Head of caudate nucleus (tissue), 42 donors: ENCODE data around the gene KCTD15.

Experiments
- DNase-seq, 42 donors: peaks; one replicate each; pipeline versions ENCODE4 v3.0.0 to v3.0.0-alpha.2; 2020 to 2021; ENCODE audit warnings: mixed read lengths in 7 of 42
- intact Hi-C: fragments of 100-400 bp; cut with DNase I; formaldehyde crosslinking; loops from one replicate; pipeline ENCODE4 v1.15.0; 2022

Gene KCTD15

DNA sequence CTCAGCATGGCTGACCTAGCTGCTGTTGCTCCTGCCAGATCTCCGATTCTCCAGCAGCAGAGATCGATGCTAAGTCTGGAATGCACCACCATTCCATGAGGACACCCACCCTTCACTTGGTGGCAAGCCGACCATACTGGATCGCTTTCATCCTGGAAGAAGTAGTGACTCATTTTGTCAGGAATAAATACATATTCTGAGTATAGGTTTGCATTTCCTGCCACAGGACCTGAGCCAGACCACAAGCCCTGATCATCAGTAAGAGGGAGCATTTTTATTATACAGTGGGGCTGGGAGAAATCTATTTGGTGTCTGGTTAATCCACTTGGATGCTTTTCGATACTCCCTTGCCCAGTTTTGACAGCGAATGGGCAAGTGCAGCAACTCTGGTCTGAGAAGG is 10.9 kb upstream of the KCTD15 start:
- no peak for DNase-seq
- intact Hi-C loops: loop anchor here (10.0 kb wide), 1 partner anchor 219 kb away; no protein-coding TSS in a partner anchor

DNA sequence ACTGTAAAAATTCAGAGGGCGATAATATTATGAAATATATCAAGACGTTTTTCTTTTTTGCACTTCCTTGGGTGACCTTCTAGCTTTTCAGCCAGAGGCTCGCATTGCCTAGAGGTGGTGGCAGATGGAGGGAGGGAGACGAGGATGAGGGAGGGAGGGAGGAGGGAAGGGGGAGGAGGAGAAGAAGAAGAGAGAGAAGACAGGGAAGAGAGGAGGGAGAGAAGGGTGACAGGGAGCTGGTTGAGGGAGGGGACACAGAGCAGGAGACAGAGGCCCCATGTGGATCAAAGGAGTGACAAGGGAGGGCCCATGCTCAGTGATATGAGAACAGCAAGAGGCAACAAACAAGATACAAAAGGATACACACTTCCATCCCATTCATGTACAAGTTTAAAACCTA is 8.0 kb upstream of the KCTD15 start:
- intact Hi-C loops: loop anchor here (10.0 kb wide), 1 partner anchor 216 kb away; no protein-coding TSS in a partner anchor
- no peak for DNase-seq

DNA sequence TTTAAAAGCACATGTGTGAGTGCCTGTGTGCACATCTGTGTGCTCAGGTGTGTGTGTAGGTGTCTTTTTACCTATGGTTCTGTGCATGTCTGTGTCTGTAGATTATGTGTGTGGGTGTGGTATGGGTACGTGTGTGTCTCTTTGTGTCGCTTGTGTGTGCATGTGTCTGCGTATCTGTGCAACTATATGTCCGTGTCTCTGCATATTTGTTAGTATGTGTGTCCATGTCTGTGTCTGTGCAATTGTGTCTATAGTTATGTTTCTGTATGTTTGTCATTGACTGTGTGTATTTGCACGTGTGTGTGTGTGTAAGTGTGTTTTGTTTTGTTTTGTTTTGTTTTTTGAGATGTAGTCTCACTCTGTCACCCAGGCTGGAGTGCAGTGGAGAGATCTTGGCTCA is 7.3 kb upstream of the KCTD15 start:
- intact Hi-C loops: loop anchor here (10.0 kb wide), 1 partner anchor 215 kb away; no protein-coding TSS in a partner anchor

DNA sequence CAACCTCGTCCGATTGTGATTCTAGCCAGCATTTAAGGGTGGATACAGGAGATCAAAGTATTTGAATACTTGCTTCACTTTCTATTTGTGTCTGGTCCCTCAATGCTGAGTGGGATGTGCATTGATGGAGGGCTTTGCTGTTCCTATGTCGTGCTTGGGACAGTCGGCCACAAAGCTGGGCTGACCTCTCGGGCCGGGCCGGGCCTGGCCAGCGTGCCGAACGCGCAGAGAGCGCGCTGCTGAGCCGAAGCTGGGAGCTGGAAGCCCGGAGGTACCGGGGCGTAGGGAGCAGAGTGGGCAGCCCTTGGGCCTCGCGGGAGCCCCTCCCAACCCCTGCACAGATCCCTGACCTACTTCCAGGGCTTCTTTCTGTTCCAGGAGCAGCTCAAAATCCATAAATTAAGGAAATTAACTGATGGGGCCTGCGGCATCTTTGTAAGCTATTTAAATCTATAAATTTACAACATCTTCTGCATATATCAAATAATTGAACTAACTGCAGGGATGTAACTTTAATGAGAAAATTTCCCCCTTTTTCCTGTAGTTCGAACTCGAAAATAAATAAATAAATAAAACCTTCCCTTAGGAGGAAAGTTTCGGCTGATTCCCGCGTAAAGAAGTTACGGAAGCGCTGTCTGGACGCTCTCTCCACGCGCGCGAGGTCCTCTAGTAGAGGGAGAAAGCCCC is 1.8 kb upstream of the KCTD15 start:
- intact Hi-C loops: no loop called here
- peak in 1 of 42 donors; percentile 16 for DNase-seq

More for the DNA sequence above, 7.3 kb upstream of the KCTD15 start:
- no peak for DNase-seq

DNA sequence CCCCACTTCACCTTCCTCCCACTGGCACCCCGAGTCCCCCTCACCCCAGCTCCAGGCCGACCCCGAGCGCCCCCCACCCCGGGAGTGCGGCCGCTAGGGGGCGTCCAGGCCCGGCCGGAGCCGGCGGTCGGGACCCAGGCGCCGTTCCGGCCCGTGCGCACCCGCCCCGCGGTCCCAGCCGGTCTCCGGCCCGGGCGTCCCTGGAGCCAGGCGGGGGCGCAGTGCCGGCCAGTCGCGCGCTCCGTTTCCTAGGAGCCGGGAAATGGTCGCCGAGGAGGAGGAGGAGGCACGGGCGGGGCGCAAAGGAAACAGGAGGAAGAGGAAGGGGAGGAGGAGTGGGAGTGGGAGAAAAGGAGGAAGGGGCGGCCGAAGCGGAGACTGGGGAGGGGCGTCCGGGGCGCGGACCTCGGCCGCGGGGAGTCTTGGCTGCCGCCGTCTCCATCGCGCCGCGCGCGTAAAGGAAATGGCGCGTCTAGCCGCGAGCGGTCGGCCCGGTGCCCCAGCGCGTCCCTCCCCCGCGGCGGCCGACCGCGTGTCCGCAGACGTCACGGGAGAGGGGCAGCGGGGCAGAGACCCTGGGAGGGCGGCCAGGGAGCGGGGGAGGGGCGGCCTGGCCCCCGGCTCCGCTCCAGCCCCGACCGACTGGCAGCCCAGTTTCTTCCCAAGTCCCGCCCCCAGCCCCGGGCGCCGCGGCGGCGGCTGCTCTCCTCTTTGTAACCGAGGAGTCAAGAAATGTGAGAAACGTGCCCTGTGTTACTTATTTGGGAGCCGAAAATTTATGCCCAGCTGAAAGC is 1.1 kb upstream of the KCTD15 start:
- intact Hi-C loops: no loop called here
- peak in 40 of 42 donors; percentile 21 to 85 (median 64) for DNase-seq

DNA sequence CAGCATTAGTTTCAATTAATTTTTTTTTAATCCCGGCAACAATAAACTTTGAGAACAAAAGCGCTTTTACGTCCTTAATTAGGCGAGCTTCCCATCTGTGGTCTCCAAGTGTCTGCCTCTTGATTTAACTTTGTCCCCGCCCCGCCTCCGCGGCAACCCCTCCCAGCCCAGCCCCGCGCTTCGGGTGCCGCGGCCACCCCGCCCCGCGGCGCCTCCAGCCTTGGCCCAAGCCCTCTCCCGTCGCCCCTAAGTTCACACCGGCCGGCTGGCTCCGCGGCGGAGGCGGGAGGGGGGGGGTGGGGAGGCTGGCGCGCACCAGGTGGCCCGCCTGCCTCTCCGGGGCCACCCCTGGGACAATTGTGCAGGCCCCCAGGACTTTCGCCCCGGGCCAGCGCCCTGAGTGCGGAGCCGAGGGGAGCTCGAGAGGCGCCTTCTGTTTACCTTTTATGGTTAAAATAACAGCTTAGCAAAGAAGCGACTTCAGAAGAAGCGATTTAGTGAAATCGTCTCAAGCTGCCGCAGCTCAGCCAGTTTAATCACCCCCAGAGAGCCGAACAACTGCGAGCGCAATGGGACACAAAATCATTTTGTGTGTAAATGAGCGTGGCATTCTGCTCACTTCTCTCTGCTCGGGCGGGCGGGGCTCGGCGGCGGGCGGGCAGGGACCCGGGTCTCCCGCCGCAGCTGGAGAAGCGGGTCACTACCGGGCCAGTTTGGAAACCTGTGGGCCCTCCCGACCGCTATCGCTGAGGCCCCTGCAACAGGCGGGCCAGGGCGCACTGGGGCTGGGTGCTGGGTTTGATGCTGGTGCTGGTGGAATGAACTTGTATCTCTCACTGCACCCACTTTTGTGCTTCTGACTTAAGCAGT is 1.4 kb downstream of the KCTD15 start:
- DNase-seq: peak in 9 of 42 donors; percentile 11 to 44 (median 33)
- intact Hi-C loops: no loop called here

DNA sequence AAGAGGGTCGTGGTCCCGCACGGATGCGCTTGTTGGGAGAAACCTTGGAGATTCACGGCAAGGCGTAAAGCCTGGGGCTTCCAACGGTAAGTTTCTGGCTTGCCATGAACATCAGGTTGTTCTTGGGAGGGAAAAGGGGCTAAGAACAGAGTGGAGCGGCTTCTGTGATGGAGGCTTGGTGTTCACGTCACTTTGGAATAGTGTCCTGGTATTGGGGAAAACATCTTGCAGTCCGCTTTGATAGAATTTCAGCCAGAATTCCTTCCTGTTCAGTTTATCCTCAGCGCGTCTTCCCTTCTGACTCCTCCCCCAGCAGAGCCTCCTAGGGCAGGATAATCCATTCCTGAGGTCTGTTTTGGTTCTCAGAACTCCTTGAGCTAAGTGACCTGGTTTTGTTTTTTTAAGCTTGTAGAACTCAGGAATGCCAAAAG is 2.0 kb downstream of the KCTD15 start:
- DNase-seq: no peak
- intact Hi-C loops: no loop called here

DNA sequence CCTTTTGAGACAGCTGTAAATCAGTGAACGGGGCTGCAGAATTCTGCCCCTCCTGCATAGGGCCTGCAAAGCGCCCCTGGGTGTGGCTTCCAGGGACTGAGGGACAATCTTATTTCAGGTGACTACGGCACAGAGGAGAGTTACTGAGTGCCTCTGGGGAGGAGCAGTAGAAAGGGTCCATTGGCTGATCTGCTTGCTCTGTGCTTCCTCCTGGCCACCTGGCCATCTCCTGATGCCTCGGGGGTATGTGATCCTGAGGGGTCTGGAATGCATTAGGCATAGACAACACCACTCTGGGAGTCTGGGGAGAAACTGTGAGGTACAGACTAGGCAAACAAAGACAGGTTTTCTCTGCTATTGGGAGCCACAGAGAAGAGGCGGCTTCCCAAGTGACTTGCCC is 2.8 kb downstream of the KCTD15 start:
- intact Hi-C loops: no loop called here
- no peak for DNase-seq

DNA sequence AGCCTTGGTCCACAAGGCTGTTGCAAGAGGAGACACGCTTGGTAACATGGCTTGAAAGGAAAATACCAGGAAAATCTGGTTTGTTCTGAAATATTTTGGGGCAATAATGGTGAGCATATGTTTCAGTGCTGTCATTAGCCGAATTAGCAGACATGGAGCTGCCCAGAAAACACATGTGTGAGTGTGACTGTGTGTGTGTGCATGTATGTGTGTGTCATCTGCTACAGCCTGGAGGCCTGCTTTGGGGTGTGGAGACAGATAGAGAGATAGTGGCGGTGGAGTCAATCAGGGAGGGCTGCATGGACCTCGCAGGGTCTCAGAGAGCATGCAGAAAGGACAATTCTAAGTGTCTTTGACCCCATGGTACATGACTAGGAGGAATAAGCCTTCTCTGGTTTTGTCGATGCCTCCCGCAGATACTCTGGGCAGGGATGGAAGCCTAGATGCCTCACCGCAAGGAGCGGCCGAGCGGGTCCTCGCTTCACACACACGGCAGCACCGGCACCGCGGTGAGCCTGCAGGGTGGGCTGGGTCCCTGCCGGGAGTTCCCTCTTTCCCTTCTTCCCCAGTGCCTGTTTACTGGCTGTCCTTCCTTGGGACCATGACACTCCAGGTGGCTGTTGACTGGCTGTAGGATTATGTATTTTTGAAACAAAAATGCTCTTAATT is 3.5 kb downstream of the KCTD15 start:
- DNase-seq: no peak
- intact Hi-C loops: no loop called here

DNA sequence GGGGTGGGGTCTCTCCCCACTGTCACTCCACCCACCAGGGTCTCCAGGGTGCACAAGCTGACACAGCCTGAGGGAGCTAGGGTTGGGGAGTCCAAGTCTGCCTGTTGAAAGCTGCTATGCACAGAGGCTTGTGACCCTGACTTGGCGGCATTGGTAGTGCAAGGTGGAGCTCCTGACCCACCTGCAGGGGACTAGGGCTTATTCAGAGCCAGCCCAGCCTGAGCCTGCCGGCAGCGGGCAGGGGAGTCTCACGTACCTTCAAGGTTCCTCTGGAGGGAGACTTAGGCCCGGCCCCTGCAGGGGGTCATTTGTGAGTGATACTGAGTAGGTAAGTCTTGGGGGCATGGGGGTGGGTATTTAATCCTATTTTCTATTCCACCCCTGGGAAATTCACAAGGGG is 4.7 kb downstream of the KCTD15 start:
- intact Hi-C loops: no loop called here
- DNase-seq: no peak

DNA sequence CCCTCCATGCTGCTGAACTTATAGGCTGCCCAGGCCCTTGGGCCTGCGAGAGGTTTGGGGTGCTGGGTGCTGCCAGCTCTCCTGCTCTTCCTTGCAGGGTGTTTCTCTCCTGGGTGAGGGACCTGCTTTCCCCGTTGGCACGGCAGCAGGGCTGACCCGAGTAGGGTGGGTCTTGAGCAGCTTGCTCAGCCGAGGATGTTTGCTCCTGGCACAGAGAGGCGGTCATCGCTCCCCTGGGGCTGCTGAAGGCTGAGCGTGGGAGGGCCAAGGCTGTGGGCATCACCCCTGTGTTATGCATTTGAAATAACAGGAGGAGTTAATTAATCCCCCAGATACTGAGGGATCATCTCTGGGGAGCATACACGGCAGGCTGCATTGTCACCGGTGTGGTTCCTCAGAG is 5.3 kb downstream of the KCTD15 start:
- DNase-seq: no peak
- intact Hi-C loops: no loop called here

DNA sequence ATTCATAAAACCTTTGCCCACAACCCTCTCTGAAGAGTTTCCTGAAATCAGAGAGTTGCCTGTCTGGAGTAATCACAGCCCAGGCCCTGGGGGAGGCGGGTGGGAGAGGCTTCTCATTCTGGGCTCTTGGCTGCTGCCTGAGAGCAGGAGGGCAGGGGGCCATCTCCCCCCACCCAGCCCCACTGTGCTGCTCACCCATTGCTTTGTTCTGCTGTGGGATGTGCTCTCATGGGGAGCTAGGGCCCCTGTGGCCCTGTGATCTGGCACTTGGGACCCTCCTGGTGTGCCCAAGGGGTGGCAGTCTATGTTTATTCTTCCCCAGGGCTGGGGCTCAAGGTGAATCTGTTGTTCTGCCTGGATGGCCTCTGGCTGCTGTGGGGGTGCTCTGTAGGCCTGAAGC is 6.1 kb downstream of the KCTD15 start:
- DNase-seq: no peak
- intact Hi-C loops: no loop called here

DNA sequence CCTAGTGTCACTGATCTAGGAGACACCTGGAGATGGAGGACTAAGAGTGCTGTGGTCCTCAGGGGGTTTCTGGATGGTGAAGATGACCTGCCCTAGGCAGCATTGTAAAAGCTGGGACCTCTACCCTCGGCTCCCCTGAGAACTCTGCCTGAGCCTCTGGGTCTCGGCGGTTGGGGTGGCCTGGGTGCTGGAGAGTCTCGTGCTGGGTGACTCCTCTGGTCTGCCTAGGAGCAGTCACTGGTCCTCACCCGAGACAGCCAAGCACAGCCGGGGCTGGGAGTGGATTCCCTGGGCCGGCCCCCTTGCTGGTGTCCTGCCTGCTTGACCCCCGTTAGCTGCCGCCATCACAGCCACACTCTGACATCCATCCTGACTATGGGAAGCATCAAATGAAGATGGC is 6.7 kb downstream of the KCTD15 start:
- intact Hi-C loops: no loop called here
- DNase-seq: no peak

DNA sequence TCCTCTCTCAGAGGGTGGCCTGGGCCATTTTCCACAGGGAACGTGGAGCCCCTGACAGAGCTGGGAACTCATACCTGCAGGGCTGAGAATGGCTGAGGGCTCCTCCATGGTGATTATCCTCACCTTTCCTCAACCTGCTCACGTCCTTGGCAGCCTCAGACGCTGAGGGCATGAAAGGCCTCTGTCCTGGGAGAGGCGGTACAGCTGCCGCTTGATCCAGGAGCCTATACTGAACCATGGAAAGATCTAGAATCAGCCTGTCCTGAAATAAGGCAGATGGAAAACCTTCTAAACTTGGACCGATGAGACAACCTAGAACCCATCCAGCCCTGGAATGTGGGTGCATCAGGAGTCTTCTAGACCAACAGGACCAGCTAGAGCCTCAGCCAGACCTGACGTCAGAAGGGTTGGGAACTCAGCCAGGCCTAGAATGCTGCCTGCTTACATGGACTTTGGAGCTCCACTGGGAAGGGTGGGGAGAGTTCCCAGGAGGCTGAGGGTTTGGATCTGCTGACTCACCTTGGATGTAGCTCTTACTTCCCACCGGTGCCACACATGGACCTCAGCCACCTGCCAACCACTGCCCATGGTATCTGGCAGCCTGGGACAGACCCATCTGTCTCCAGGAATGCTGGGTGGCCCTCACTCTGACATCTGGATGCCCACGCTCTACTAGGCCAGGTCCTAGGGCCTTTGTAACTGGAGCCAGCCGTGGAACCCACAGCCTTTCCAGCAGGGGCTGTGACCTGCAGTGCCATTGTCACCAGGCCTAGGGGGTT is 7.5 kb downstream of the KCTD15 start:
- peak in 26 of 42 donors; percentile 20 to 68 (median 42) for DNase-seq
- intact Hi-C loops: no loop called here

DNA sequence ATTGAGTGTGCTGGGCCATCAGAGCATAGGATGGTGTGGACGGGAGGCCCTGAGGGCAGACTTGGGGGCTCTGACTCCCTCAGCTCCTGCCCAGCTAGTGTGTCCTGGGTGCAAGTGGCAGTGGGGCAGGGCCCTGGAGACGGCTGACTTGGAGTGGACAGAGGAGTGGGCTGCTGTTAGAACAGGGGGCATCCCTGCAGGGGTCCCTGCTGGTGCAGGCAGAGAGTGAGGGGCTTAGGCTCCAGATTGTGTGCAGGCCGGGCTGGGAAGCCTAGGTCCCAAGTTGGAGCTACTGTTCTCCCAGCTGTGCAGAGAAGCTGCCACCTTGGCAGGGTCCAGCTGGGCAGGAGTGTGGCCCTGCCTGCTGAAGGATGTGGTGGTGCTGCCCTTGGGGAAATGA is 8.6 kb downstream of the KCTD15 start:
- intact Hi-C loops: no loop called here
- no peak for DNase-seq

DNA sequence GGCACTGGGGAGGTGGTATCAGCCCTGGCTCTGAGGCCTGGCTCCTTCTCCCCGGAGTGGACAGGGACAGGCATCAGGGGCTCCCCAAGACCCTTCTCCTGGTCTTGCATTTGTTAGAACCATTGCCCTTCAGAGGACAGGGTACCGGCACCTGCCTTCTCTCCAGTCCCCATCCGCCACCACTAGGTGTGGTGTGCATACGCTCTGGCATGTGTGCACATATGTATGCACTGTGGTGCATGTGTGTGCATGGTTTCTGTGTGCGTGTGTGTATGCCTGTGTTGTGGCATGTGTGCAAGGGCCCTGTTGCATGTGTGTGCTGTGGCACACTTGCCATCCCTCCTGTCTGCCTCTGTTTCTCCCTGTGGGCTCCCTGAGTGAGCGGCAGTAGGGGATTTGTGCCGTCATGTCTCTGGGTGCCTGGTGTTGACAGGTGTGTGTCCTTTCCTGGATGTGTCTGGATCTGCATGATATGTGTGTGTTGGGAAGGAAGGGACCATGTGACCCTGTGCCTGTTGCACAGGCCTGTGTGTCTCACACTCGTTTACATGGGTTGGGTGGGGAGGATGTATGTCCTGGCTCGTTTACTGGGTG is 9.3 kb downstream of the KCTD15 start:
- no peak for DNase-seq
- intact Hi-C loops: no loop called here

DNA sequence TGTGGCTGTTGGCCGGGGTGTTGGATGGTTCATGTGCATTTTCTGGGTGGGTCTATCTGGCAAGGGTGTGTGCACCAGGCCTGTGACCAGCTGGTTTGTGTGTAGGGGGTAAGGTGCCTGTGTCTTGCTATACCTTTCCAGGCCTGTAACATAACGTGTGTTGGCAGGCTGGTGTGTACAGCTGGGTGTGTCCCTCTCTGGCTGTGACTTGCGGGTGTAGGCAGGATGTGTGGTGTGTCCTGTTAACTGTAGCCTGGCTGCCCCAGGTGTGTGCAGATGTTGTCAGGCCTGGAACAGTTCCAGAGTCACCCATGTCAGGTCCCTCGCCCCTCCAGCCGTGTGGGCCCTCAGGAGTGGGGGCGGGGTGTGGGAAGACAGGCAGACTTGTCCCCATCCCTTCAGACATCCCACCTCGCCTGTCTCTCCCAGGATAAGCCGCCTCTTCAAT is 9.8 kb downstream of the KCTD15 start:
- intact Hi-C loops: no loop called here
- DNase-seq: no peak

DNA sequence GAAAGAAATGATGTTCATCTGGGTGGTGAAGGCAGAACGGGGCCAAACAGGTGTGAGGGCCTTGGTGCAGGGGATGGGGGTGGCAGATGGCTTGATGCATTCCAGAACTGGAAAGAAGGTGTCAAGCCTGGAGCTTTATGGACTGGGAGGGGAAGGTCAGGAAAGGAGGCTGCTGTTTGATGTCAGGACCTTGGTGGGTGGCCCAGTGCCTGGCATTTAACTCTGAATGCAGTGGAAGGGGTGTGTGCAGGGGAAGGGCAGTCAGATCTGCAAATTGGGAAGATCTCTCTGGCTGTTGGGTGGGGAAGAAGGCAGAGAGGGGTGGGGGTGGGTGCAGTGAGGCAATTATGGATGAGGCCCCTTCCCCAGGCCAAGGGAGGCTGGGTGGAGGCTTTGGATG is 11.7 kb downstream of the KCTD15 start:
- no peak for DNase-seq
- intact Hi-C loops: no loop called here
